Superior temporal gyrus (tissue), 1 donor: ENCODE results near the gene TTC9B.

Source experiments
- DNase-seq: peaks from one replicate; pipeline ENCODE4 v3.0.0-alpha.2; 2016; ENCODE audit errors: extremely low spot score

TTC9B gene

GRCh38 chr19:40247735-40248262 lies 29.6 kb upstream of the TTC9B start:
- no peak for DNase-seq

GRCh38 chr19:40247178-40247577 lies 29.0 kb upstream of the TTC9B start:
- DNase-seq, result no peak

- DNase-seq, result peak; percentile 22
Observed at GRCh38 chr19:40246292-40247073, 28.3 kb upstream of the TTC9B start.

- DNase-seq, result no peak
Observed at GRCh38 chr19:40245506-40246128, 27.4 kb upstream of the TTC9B start.

GRCh38 chr19:40244579-40245317 lies 26.6 kb upstream of the TTC9B start:
- DNase-seq, result no peak

GRCh38 chr19:40243181-40243580 lies 25.0 kb upstream of the TTC9B start:
- no peak for DNase-seq

GRCh38 chr19:40242480-40242879 lies 24.3 kb upstream of the TTC9B start:
- DNase-seq, result no peak

GRCh38 chr19:40241809-40242384 lies 23.7 kb upstream of the TTC9B start:
- peak; percentile 94 for DNase-seq

- DNase-seq, result no peak
Observed at GRCh38 chr19:40241125-40241808, 23.1 kb upstream of the TTC9B start.

- DNase-seq, result no peak
Observed at GRCh38 chr19:40240332-40240731, 22.1 kb upstream of the TTC9B start.

- no peak for DNase-seq
Observed at GRCh38 chr19:40239415-40240226, 21.4 kb upstream of the TTC9B start.

GRCh38 chr19:40238775-40239174 lies 20.6 kb upstream of the TTC9B start:
- DNase-seq, result no peak

GRCh38 chr19:40237791-40238190 lies 19.6 kb upstream of the TTC9B start:
- no peak for DNase-seq

GRCh38 chr19:40236366-40236765 lies 18.2 kb upstream of the TTC9B start:
- no peak for DNase-seq

GRCh38 chr19:40236026-40236355 lies 17.8 kb upstream of the TTC9B start:
- no peak for DNase-seq

GRCh38 chr19:40235238-40236025 lies 17.2 kb upstream of the TTC9B start:
- no peak for DNase-seq

GRCh38 chr19:40234429-40235237 lies 16.4 kb upstream of the TTC9B start:
- DNase-seq, result no peak

GRCh38 chr19:40233811-40234389 lies 15.7 kb upstream of the TTC9B start:
- no peak for DNase-seq
